BLaER1 treated with 17β-estradiol and CSF1 and Interleukin-3, amounts not matched to agents 10 nM and 100 nM (cell line): Measurements from ENCODE around the gene CST9.
"Not testable (repeated sequence)": the region's sequence is repeated elsewhere in the genome, so short reads cannot be mapped to it uniquely, and the experiment has no call there.

Experiments used
- H3K27ac ChIP-seq, 11 experiments: shearing (Covaris generic); formaldehyde crosslinking; 2 replicates each; pipeline ENCODE4 v1.8.1; 2022
- H3K27me3 ChIP-seq, 11 experiments: shearing (Covaris generic); formaldehyde crosslinking; 2 replicates each; pipeline ENCODE4 v1.8.1; 2022
- H3K36me3 ChIP-seq, 11 experiments: shearing (Covaris generic); formaldehyde crosslinking; 2 replicates each; pipeline ENCODE4 v1.8.1; 2022
- H3K4me1 ChIP-seq, 10 experiments: shearing (Covaris generic); formaldehyde crosslinking; 2 replicates each; pipeline ENCODE4 v1.8.1; 2022
- H3K4me2 ChIP-seq, 11 experiments: shearing (Covaris generic); formaldehyde crosslinking; 2 replicates each; pipeline ENCODE4 v1.8.1; 2022
- H3K4me3 ChIP-seq, 10 experiments: shearing (Covaris generic); formaldehyde crosslinking; 2 replicates each; pipeline ENCODE4 v1.8.1; 2022
- H3K9ac ChIP-seq, 11 experiments: shearing (Covaris generic); formaldehyde crosslinking; 2 replicates each; pipeline ENCODE4 v1.8.1; 2022
- H3K9me3 ChIP-seq, 11 experiments: shearing (Covaris generic); formaldehyde crosslinking; replicated peaks in 1 of 11; 2 replicates each; pipeline ENCODE4 v1.8.1; 2022
- H4K20me1 ChIP-seq, 11 experiments: shearing (Covaris generic); formaldehyde crosslinking; 2 replicates each; pipeline ENCODE4 v1.8.1; 2022
- Cebpa-rat ChIP-seq, 11 experiments: shearing (Covaris generic); IDR thresholded peaks; 2 replicates each; pipeline ENCODE4 v1.8.1; 2022

Gene CST9

GRCh38 chr20:23640018-23640601 is 34.4 kb upstream of the CST9 start:
- Histone ChIP-seq H3K4me1 (peaks cover 69 to 86% (median 77%) of the 10 kb centered on the region in 10 experiments), H4K20me1 (peaks cover 0 to 20% (median 8%) of the 10 kb centered on the region in 11 experiments; a peak in 11 of 22 replicates), H3K4me3 (no peak overlapping the region), H3K27me3 (no peaks in the 10 kb centered on the region; a peak in 1 of 22 replicates), H3K36me3 (peaks cover 0 to 4% (median 0%) of the 10 kb centered on the region in 11 experiments; a peak in 3 of 22 replicates), H3K4me2 (peak overlapping the region; percentile 65 to 87 (median 78)), H3K9me3 (0 out of 22 replicates have a peak, but pooled peaks cover 0 to 4% (median 0%) of the 10 kb centered on the region in 11 experiments), H3K9ac (peak overlapping the region in 2 of 11 experiments; percentile 10 to 31; a peak in 1 of 22 replicates), H3K27ac (peak overlapping the region in 4 of 11 experiments; percentile 8 to 73 (median 44); a peak in 5 of 22 replicates)
- no peak for TF ChIP-seq Cebpa-rat (IDR thresholded peaks at IDR 0.05)

- Histone ChIP-seq H3K27me3 (no peaks in the 10 kb centered on the region; a peak in 1 of 22 replicates), H3K9me3 (0 out of 22 replicates have a peak, but pooled peaks cover 0 to 4% (median 0%) of the 10 kb centered on the region in 11 experiments), H3K4me2 (peak overlapping the region; percentile 65 to 87 (median 78)), H3K9ac (no peak overlapping the region), H3K36me3 (peaks cover 0 to 10% (median 0%) of the 10 kb centered on the region in 11 experiments; a peak in 5 of 22 replicates), H3K4me1 (peaks cover 74 to 89% (median 82%) of the 10 kb centered on the region in 10 experiments), H3K27ac (peak overlapping the region in 2 of 11 experiments; percentile 53 to 73; a peak in 4 of 22 replicates), H3K4me3 (no peak overlapping the region), H4K20me1 (peaks cover 0 to 26% (median 8%) of the 10 kb centered on the region in 11 experiments; a peak in 11 of 22 replicates)
- no peak for TF ChIP-seq Cebpa-rat (IDR thresholded peaks at IDR 0.05)
Measured at GRCh38 chr20:23639490-23639958, 33.8 kb upstream of the CST9 start.

- H3K27ac ChIP-seq = no peak overlapping the region
- H3K4me3 ChIP-seq = no peak overlapping the region
- H3K27me3 ChIP-seq = no peaks in the 10 kb centered on the region; a peak in 1 of 22 replicates
- H3K4me1 ChIP-seq = peaks cover 71 to 84% (median 80%) of the 10 kb centered on the region in 10 experiments
- peak overlapping the region in 1 of 11 experiments; percentile 23; a peak in 2 of 22 replicates for H3K4me2 ChIP-seq
- peaks cover 0 to 23% (median 0%) of the 10 kb centered on the region in 11 experiments; a peak in 9 of 22 replicates for H3K36me3 ChIP-seq
- TF ChIP-seq Cebpa-rat (IDR thresholded peaks at IDR 0.05) = no peak
- peaks cover 0 to 35% (median 9%) of the 10 kb centered on the region in 11 experiments; a peak in 11 of 22 replicates for H4K20me1 ChIP-seq
- no peak overlapping the region for H3K9ac ChIP-seq
- 0 out of 22 replicates have a peak, but pooled peaks cover 0 to 4% (median 0%) of the 10 kb centered on the region in 11 experiments for H3K9me3 ChIP-seq
Measured at GRCh38 chr20:23638309-23638708, 32.6 kb upstream of the CST9 start.

- Histone ChIP-seq H3K27me3 (no peaks in the 10 kb centered on the region; a peak in 1 of 22 replicates), H3K4me2 (peak within 1 kb of the TSS; percentile 72 to 99 (median 98)), H3K36me3 (peaks cover 0 to 30% (median 0%) of the 10 kb centered on the region in 11 experiments; a peak in 9 of 22 replicates), H3K27ac (peak within 1 kb of the TSS; percentile 73 to 95 (median 84)), H3K4me3 (peak within 1 kb of the TSS; percentile 67 to 97 (median 82)), H3K9me3 (0 out of 22 replicates have a peak, but pooled peaks cover 0 to 4% (median 0%) of the 10 kb centered on the region in 11 experiments), H3K9ac (peak within 1 kb of the TSS; percentile 78 to 93 (median 85)), H3K4me1 (peaks cover 65 to 81% (median 78%) of the 10 kb centered on the region in 10 experiments), H4K20me1 (peaks cover 0 to 43% (median 9%) of the 10 kb centered on the region in 11 experiments; a peak in 11 of 22 replicates)
- no peak for TF ChIP-seq Cebpa-rat (IDR thresholded peaks at IDR 0.05)
Measured at GRCh38 chr20:23637282-23638221, 31.8 kb upstream of the CST9 start, which contains the start of gene CST3. Gene CST3, minus strand, starts transcription at chr20:23637955. Its CDS starts 93 bp downstream, at chr20:23637862.

- peaks cover 0 to 45% (median 9%) of the 10 kb centered on the region in 11 experiments; a peak in 11 of 22 replicates for H4K20me1 ChIP-seq
- peaks cover 0 to 37% (median 0%) of the 10 kb centered on the region in 11 experiments; a peak in 9 of 22 replicates for H3K36me3 ChIP-seq
- H3K4me1 ChIP-seq = peaks cover 65 to 81% (median 78%) of the 10 kb centered on the region in 10 experiments
- no peak for TF ChIP-seq Cebpa-rat (IDR thresholded peaks at IDR 0.05)
- H3K4me3 ChIP-seq = peak overlapping the region; percentile 67 to 97 (median 82)
- H3K4me2 ChIP-seq = peak overlapping the region; percentile 72 to 99 (median 98)
- peak overlapping the region in 8 of 11 experiments; percentile 73 to 95 (median 88); a peak in 12 of 22 replicates for H3K27ac ChIP-seq
- H3K9me3 ChIP-seq = 0 out of 22 replicates have a peak, but pooled peaks cover 0 to 4% (median 0%) of the 10 kb centered on the region in 11 experiments
- no peaks in the 10 kb centered on the region; a peak in 1 of 22 replicates for H3K27me3 ChIP-seq
- H3K9ac ChIP-seq = peak overlapping the region; percentile 78 to 93 (median 85)
Measured at GRCh38 chr20:23636908-23637281, 31.2 kb upstream of the CST9 start.

- TF ChIP-seq Cebpa-rat (IDR thresholded peaks at IDR 0.05) = no peak
- H3K27me3 ChIP-seq = no peaks in the 10 kb centered on the region; a peak in 1 of 22 replicates
- peaks cover 0 to 45% (median 9%) of the 10 kb centered on the region in 11 experiments; a peak in 11 of 22 replicates for H4K20me1 ChIP-seq
- H3K9me3 ChIP-seq = 0 out of 22 replicates have a peak, but pooled peaks cover 0 to 4% (median 0%) of the 10 kb centered on the region in 11 experiments
- H3K4me2 ChIP-seq = peak overlapping the region; percentile 72 to 99 (median 98)
- peak overlapping the region in 8 of 10 experiments; percentile 19 to 97 (median 84); a peak in 15 of 20 replicates for H3K4me3 ChIP-seq
- H3K27ac ChIP-seq = no peak overlapping the region; a peak in 1 of 22 replicates
- H3K9ac ChIP-seq = peak overlapping the region in 6 of 11 experiments; percentile 85 to 93 (median 90); a peak in 11 of 22 replicates
- H3K36me3 ChIP-seq = peaks cover 0 to 37% (median 0%) of the 10 kb centered on the region in 11 experiments; a peak in 9 of 22 replicates
- peaks cover 60 to 81% (median 77%) of the 10 kb centered on the region in 10 experiments for H3K4me1 ChIP-seq
Measured at GRCh38 chr20:23636182-23636907, 30.6 kb upstream of the CST9 start.

- Histone ChIP-seq H4K20me1 (peaks cover 0 to 45% (median 9%) of the 10 kb centered on the region in 11 experiments; a peak in 11 of 22 replicates), H3K36me3 (peaks cover 0 to 37% (median 0%) of the 10 kb centered on the region in 11 experiments; a peak in 9 of 22 replicates), H3K4me2 (peak overlapping the region; percentile 72 to 99 (median 98); a peak in 19 of 22 replicates), H3K9ac (peak overlapping the region in 3 of 11 experiments; percentile 90 to 93 (median 91); a peak in 3 of 22 replicates), H3K4me1 (peaks cover 54 to 78% (median 71%) of the 10 kb centered on the region in 10 experiments), H3K4me3 (peak overlapping the region in 4 of 10 experiments; percentile 67 to 97 (median 94); a peak in 4 of 20 replicates)
- H3K27me3 ChIP-seq, H3K9me3 ChIP-seq, H3K27ac ChIP-seq: not testable (repeated sequence)
Measured at GRCh38 chr20:23635768-23636090, 30.0 kb upstream of the CST9 start.
